ENCODE measurements around the gene PLEKHM2. TPM values are rescaled to one million over a fixed set of nuclear protein-coding genes. Genes with fewer than 3 reads are reported as not detected.
"Not testable (repeated sequence)": the region's sequence is repeated elsewhere in the genome, so short reads cannot be mapped to it uniquely, and the experiment has no call there.

The PLEKHM2 gene
- polyA plus RNA-seq, 1 donor from 2014 or later = 40.1 TPM

DNA sequence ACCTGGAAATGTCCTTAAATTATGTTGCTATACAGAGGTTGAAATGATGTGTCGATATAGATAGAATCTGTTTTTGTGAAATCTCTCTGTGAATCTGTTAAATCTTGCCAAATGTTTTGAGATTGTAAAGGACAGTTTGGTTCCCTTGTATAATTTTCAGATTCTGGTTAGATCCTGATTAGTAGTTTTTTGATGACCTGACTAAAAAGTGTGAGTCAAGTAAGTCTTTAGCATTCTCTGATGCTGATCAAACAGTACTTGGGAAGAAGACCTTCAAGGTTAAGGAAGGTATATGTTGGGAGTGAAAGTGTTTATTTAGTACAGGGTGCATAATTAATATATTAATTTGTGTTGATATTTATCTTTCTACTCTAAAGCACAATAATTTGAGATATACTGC is 34.2 kb upstream of the PLEKHM2 start:
- no peaks in the 10 kb centered on the region for H3K79me2 ChIP-seq (replicated peaks; ENCODE audit: insufficient read depth, low read length)
- no peak overlapping the region for H3K9ac ChIP-seq (ENCODE audit: low read length)
- no peaks in the 10 kb centered on the region for H3K9me3 ChIP-seq (ENCODE audit: low read length)
- no peaks in the 10 kb centered on the region for H3K27me3 ChIP-seq (ENCODE audit: insufficient read depth, low read depth, low read length)
- H3K4me3 ChIP-seq (ENCODE audit: low read length) = no peak overlapping the region
- no peaks in the 10 kb centered on the region for H3K9me2 ChIP-seq (ENCODE audit: insufficient read depth, low read length)
- no peaks in the 10 kb centered on the region for H3F3A ChIP-seq (ENCODE audit: insufficient read depth, low read length, poor library complexity, severe bottlenecking)
- H3K36me3 ChIP-seq (ENCODE audit: insufficient read depth, low read length) = no peaks in the 10 kb centered on the region
- no peak overlapping the region for H2AFZ ChIP-seq (ENCODE audit: low read depth, low read length)
- no peak overlapping the region for H3K27ac ChIP-seq (ENCODE audit: low read length)
- TF ChIP-seq, protein P1, sequence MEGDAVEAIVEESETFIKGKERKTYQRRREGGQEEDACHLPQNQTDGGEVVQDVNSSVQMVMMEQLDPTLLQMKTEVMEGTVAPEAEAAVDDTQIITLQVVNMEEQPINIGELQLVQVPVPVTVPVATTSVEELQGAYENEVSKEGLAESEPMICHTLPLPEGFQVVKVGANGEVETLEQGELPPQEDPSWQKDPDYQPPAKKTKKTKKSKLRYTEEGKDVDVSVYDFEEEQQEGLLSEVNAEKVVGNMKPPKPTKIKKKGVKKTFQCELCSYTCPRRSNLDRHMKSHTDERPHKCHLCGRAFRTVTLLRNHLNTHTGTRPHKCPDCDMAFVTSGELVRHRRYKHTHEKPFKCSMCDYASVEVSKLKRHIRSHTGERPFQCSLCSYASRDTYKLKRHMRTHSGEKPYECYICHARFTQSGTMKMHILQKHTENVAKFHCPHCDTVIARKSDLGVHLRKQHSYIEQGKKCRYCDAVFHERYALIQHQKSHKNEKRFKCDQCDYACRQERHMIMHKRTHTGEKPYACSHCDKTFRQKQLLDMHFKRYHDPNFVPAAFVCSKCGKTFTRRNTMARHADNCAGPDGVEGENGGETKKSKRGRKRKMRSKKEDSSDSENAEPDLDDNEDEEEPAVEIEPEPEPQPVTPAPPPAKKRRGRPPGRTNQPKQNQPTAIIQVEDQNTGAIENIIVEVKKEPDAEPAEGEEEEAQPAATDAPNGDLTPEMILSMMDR (IDR thresholded peaks at IDR 0.05; ENCODE audit: poor library complexity, severe bottlenecking) = no peak
- TF ChIP-seq, protein P2, sequence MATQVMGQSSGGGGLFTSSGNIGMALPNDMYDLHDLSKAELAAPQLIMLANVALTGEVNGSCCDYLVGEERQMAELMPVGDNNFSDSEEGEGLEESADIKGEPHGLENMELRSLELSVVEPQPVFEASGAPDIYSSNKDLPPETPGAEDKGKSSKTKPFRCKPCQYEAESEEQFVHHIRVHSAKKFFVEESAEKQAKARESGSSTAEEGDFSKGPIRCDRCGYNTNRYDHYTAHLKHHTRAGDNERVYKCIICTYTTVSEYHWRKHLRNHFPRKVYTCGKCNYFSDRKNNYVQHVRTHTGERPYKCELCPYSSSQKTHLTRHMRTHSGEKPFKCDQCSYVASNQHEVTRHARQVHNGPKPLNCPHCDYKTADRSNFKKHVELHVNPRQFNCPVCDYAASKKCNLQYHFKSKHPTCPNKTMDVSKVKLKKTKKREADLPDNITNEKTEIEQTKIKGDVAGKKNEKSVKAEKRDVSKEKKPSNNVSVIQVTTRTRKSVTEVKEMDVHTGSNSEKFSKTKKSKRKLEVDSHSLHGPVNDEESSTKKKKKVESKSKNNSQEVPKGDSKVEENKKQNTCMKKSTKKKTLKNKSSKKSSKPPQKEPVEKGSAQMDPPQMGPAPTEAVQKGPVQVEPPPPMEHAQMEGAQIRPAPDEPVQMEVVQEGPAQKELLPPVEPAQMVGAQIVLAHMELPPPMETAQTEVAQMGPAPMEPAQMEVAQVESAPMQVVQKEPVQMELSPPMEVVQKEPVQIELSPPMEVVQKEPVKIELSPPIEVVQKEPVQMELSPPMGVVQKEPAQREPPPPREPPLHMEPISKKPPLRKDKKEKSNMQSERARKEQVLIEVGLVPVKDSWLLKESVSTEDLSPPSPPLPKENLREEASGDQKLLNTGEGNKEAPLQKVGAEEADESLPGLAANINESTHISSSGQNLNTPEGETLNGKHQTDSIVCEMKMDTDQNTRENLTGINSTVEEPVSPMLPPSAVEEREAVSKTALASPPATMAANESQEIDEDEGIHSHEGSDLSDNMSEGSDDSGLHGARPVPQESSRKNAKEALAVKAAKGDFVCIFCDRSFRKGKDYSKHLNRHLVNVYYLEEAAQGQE (IDR thresholded peaks at IDR 0.05; ENCODE audit: borderline replicate concordance) = no peak
- TF ChIP-seq EZH2 (IDR thresholded peaks at IDR 0.05; ENCODE audit: borderline replicate concordance, insufficient read depth, low read length, poor library complexity, severe bottlenecking) (no peak), RAD21 (conservative IDR thresholded peaks at IDR 0.05) (no peak), EP300 (conservative IDR thresholded peaks at IDR 0.05; ENCODE audit: poor library complexity, severe bottlenecking) (no peak), POLR2AphosphoS5 (IDR thresholded peaks at IDR 0.05) (no peak), TAF1 (IDR thresholded peaks at IDR 0.05; ENCODE audit: low read depth) (no peak), MXI1 (conservative IDR thresholded peaks at IDR 0.05; ENCODE audit: poor library complexity, severe bottlenecking) (no peak), SMC3 (conservative IDR thresholded peaks at IDR 0.05; ENCODE audit: poor library complexity) (no peak)
- no peak overlapping the region for H3K4me2 ChIP-seq (ENCODE audit: low read length)
- no peaks in the 10 kb centered on the region for H4K20me1 ChIP-seq (ENCODE audit: insufficient read depth)

DNA sequence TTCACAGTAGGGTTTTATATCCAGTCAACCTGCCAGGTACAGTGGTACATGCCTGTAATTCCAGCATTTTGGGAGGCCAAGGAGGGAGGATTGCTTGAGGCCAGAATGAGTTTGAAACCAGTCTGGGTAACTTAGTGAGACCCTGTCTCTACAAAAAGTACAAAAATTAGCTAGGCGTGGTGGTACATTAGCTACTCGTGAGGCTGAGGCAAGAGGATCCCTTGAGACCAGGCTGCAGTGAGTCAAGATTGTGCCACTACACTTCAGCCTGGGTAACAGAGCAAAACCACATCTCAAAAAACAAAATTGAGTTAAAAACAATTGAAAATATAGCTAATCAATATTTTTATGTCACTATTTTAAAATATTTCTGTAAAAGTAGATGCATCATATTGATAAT is 33.7 kb upstream of the PLEKHM2 start:
- no peak for TF ChIP-seq EZH2 (IDR thresholded peaks at IDR 0.05; ENCODE audit: borderline replicate concordance, insufficient read depth, low read length, poor library complexity, severe bottlenecking)
- no peak for TF ChIP-seq EP300 (conservative IDR thresholded peaks at IDR 0.05; ENCODE audit: poor library complexity, severe bottlenecking)
- TF ChIP-seq, protein P2 (IDR thresholded peaks at IDR 0.05; ENCODE audit: borderline replicate concordance) = no peak
- no peak for TF ChIP-seq POLR2AphosphoS5 (IDR thresholded peaks at IDR 0.05)
- TF ChIP-seq, protein P1 (IDR thresholded peaks at IDR 0.05; ENCODE audit: poor library complexity, severe bottlenecking) = no peak
- TF ChIP-seq MXI1 (conservative IDR thresholded peaks at IDR 0.05; ENCODE audit: poor library complexity, severe bottlenecking) = no peak
- no peak for TF ChIP-seq RAD21 (conservative IDR thresholded peaks at IDR 0.05)
- no peak for TF ChIP-seq SMC3 (conservative IDR thresholded peaks at IDR 0.05; ENCODE audit: poor library complexity)
- TF ChIP-seq TAF1 (IDR thresholded peaks at IDR 0.05; ENCODE audit: low read depth) = no peak

DNA sequence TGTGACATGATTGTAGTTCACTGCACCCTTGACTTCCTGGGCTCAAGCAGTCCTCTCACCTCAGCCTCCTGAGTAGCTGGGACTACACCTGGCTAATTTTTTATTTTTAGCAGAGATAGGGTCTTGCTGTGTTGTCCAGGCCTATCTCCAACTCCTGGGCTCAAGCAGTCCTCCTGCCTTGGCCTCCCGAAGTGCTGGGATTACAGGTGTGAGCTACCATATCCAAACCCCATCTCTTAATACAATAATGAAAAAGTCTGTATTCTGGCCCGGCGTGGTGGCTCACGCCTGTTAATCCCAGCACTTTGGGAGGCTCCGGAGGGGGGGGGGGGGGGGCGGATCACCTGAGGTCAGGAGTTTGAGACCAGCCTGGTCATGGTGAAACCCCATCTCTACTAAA is 32.0 kb upstream of the PLEKHM2 start:
- H3K79me2 ChIP-seq (replicated peaks; ENCODE audit: insufficient read depth, low read length); H3K4me3 ChIP-seq (ENCODE audit: low read length); H4K20me1 ChIP-seq (ENCODE audit: insufficient read depth); H3K27ac ChIP-seq (ENCODE audit: low read length); H3F3A ChIP-seq (ENCODE audit: insufficient read depth, low read length, poor library complexity, severe bottlenecking); H3K9me3 ChIP-seq (ENCODE audit: low read length); H2AFZ ChIP-seq (ENCODE audit: low read depth, low read length); H3K9me2 ChIP-seq (ENCODE audit: insufficient read depth, low read length); H3K36me3 ChIP-seq (ENCODE audit: insufficient read depth, low read length); H3K4me2 ChIP-seq (ENCODE audit: low read length); H3K27me3 ChIP-seq (ENCODE audit: insufficient read depth, low read depth, low read length); H3K9ac ChIP-seq (ENCODE audit: low read length): not testable (repeated sequence)

More for the DNA sequence above, 33.7 kb upstream of the PLEKHM2 start:
- no peak overlapping the region for H3K4me3 ChIP-seq (ENCODE audit: low read length)
- no peak overlapping the region for H3K27ac ChIP-seq (ENCODE audit: low read length)
- H3F3A ChIP-seq (ENCODE audit: insufficient read depth, low read length, poor library complexity, severe bottlenecking) = no peaks in the 10 kb centered on the region
- H4K20me1 ChIP-seq (ENCODE audit: insufficient read depth) = no peaks in the 10 kb centered on the region
- no peaks in the 10 kb centered on the region for H3K9me3 ChIP-seq (ENCODE audit: low read length)
- no peaks in the 10 kb centered on the region for H3K27me3 ChIP-seq (ENCODE audit: insufficient read depth, low read depth, low read length)
- no peaks in the 10 kb centered on the region for H3K79me2 ChIP-seq (replicated peaks; ENCODE audit: insufficient read depth, low read length)
- no peak overlapping the region for H2AFZ ChIP-seq (ENCODE audit: low read depth, low read length)
- no peak overlapping the region for H3K4me2 ChIP-seq (ENCODE audit: low read length)
- H3K9me2 ChIP-seq (ENCODE audit: insufficient read depth, low read length) = no peaks in the 10 kb centered on the region
- no peaks in the 10 kb centered on the region for H3K36me3 ChIP-seq (ENCODE audit: insufficient read depth, low read length)
- no peak overlapping the region for H3K9ac ChIP-seq (ENCODE audit: low read length)
